HG02588 (cell line): ENCODE data around the gene ATXN1.
"Not testable (repeated sequence)": the region's sequence is repeated elsewhere in the genome, so short reads cannot be mapped to it uniquely, and the experiment has no call there.

Source experiments
- ATAC-seq: cut with Tn5 transposase; IDR thresholded peaks from one replicate; pipeline ENCODE4 v1.9.1; 2021; ENCODE audit warnings: mild to moderate bottlenecking, moderate library complexity; ENCODE audit not compliant: unreplicated experiment

Gene ATXN1

GRCh38 chr6:16656451-16656850 is 104.8 kb downstream of the ATXN1 start:
- ATAC-seq: no peak

DNA sequence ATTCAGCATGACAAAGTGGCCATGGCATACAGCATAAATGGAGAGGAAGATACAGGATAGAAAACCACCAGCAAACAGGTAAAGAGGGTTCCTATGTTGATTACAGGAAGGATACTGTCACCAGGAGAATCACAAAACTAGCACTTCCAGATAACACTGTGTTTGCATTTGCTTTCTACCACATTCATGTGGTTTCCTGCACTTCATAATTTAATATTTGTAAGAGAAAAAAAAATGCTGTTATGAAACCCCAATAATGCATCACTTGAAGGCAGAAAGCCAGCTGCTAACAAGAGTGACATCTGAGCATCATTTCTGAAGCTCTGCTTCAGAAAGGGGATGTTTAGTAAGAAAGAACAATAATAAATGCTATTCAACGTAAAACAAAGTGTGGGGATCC is 106.6 kb downstream of the ATXN1 start:
- no peak for ATAC-seq

DNA sequence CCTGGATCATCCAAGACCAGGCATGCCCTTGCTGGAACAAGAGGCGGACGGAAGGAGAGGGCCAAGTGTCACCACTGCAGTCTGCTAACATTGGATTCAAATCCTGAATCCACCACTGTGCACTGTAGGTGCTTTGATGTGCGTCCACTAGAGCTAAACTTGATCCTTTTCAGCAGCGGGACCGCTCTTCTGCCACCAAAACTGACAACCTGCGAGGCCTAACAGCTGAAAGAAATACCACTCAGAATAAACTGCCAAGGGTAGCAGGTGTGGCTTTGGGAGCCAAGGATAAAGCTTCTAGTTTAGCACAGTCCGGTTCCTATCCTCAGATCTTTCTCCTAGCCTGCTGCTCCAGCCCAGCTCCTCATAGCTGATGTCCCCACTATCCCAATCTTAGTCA is 108.0 kb downstream of the ATXN1 start:
- no peak for ATAC-seq

DNA sequence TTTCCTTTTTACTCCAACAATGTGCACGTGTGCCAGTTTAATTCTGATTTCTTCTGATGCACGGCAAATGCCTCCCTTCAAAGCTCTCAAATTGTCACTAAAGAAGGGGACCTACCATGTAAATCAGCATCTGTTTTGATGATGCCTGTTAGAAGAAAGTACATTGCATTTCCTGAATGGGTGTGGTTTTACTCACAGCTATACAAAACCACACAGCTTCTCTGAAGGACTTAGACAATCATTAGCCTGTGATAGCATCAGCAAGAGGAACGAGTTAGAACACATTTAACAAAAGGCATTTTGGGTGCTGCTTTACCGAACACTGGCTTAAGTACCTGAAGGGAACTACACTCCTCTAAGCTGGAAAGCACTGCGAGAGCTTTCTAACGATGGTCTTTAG is 109.4 kb downstream of the ATXN1 start:
- peak; percentile 93 for ATAC-seq

DNA sequence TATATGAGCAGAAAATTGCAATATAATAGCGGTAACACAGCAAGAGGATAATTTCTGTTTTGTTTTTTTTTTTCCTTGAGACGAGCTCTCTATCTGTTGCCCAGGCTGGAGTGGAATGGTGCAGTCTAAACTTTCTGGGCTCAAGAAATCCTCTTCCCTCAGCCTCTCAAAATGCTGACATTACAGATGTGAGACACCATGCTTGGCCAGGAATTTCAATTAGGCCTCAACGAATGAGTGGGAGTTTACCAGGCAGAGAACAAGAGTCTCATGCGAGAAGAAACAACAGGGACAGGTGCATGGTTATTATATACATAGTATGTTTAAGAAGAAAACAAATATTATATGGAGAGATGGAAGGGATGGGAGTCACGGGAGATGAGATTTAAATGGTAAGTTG is 111.4 kb downstream of the ATXN1 start:
- ATAC-seq: no peak

DNA sequence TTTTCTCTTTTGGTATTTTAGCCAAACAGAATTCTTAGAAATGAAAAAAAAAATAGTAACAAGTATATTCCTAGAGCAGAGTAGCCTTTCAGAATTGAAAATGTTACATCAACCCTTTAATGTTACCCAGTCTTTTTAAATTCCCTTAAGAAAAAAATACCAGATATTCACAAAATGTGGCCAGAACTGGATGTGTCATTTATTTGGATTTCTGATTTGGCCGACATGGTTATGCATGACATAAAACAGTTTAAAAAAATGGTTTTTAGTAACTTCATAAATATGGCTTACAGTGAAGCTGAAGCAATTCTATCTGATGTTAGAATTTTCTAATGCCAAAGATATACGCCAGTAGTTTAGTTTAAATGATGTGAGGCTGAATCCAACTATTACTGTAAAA is 112.0 kb downstream of the ATXN1 start:
- ATAC-seq: no peak

DNA sequence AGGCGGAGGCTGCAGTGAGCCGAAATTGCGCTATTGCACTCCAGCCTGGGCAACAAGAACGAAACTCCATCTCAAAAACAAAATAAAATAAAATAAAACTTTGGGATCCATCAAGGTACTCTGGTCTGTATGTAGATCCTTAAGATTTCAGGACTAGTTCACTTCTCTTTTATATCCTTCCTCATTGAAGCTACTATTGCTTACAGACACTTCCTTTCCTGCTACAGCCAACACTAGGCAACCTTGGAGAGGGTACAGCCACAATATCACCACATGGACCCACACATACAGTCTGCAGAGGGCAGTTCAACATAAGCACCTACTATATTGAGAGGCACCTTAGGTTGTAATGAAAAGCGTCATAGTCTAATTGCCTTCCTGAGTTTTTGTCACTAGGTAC is 113.3 kb downstream of the ATXN1 start:
- no peak for ATAC-seq

- ATAC-seq: no peak
Measured at GRCh38 chr6:16647422-16647821, 113.8 kb downstream of the ATXN1 start.

GRCh38 chr6:16644540-16645250 is 116.6 kb downstream of the ATXN1 start:
- ATAC-seq: no peak

DNA sequence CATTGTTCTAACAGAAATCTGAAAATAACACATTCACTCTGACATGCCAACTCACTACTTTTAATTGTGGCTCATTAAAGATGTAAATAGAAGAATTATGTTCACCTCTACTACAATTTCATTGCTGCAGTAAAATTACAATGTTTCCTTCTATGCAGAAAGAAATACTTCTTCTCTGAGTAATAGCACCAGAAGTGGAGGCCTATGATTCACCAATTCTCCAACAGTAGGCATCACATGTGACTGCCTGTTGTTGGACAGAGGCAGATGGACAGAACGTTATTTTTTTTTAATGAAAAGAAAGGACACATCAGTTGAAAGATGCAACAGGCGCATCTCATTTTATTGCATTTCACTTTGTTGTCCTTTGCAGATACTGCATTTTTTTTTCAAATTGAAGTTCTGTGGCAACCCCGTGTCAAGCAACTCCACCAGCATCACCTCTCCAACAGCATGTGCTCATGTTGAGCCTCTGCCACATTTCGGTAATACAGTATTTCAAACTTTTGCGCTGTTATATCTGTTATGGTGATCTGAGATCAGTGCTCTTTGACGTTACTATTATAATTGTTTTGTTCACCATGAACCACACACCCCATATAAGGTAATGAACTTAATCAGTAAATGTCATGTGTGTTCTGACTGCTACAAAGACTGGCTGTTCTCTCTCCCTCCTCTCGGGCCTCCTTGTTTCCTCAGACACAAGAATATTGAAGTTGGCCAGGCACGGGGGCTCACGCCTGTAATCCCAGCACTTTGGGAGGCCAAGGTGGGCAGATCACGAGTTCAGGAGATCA is 121.4 kb downstream of the ATXN1 start:
- no peak for ATAC-seq

- ATAC-seq: no peak
Measured at GRCh38 chr6:16637635-16638034, 123.6 kb downstream of the ATXN1 start.

GRCh38 chr6:16635810-16636602 is 125.3 kb downstream of the ATXN1 start:
- no peak for ATAC-seq

DNA sequence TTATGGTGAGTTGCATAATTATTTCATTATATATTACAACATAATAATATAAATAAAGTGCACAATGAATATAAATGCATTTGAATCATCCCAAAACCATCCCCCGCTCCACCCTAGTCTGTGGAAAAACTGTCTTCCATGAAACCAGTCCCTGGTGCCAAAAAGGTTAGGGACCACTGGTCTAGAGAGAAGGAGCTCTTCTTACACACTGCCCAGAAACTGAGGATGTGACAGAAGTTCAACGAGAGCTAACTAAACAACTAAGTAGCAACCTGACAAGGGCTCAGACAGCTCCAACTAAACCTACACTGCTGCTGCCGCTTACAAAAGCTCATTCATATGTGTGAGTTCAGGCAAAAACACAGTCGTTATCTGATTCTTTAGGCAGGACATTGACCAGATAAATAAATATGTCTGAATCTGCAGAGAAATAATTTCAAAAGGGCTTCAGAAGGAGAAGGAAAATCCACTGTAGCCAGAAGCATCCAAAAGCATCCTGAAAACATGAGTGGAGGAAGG is 125.9 kb downstream of the ATXN1 start:
- no peak for ATAC-seq

GRCh38 chr6:16634855-16635254 is 126.4 kb downstream of the ATXN1 start:
- no peak for ATAC-seq

GRCh38 chr6:16633961-16634360 is 127.3 kb downstream of the ATXN1 start:
- no peak for ATAC-seq

- no peak for ATAC-seq
Measured at GRCh38 chr6:16633465-16633864, 127.8 kb downstream of the ATXN1 start.

DNA sequence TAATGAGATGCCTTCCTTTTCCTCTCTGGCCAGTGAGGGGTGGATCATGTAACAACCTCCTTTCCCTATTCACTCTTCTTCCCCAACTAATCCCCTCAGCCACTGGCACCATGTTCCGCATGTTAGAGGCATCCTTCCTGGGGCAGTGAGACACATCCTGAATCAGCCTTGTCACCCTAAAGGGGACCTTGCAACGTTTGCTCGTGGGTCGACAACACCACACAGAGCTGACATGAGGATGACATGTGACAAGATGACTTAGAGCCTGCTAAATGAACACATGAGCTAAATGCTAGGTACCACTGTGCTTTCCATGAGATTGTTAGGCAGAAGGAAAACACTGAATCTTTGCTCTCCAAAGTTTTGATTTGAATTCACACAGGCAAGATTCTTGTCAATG is 129.2 kb downstream of the ATXN1 start:
- ATAC-seq: no peak

DNA sequence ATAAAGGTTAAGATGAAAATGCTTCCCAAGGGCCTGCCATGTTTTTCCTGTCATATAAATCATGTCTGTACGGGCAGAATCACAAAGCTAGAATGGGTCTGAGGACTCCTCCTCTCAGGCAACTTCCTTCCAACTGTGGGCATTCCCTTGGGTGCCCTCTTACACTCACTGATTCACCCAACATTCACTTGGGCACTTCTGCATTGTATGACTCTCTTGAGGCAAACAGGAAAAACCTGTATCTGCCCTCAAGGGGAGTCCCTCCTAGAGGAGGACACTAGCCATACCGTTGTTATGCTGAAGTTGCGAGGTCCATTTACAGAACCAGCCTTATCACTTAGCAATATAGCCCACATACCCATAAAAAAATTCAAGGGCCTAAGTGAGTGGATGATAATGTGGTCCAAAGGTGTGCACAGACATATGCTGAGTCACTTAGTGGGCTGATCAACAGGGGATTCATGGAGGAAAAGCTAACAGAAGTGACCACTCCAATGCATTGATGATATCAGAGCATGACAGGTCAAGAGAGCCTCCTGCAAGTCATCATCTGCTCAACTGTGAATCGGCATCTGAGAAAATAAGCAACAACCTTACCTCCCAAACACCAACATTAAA is 131.1 kb downstream of the ATXN1 start:
- no peak for ATAC-seq

- ATAC-seq: not testable (repeated sequence)
Measured at GRCh38 chr6:16628580-16628979, 132.7 kb downstream of the ATXN1 start.

DNA sequence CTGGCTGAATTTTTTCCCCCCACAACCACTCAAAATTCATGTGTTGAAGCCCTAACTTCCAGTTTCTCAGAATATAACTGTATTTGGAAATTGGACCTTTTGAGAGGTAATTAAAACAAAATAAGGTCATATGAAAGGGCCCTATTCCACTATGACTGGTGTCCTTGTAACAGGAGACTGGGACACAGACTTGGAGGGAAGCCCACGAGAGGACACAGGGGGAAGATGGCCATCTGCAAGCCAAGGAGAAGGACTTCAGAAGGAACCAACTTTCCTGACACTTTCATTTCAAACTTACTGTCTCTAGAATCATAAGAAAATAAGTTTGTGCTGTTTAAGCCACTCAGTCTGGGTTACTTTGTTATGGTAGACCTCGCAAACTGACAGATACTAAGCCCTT is 134.6 kb downstream of the ATXN1 start:
- no peak for ATAC-seq
